HEK293T (cell line): Measurements from ENCODE around the gene RPL35.

Source experiments
- CTCF ChIA-PET: fragments of 350-600 bp; formaldehyde crosslinking; extraction: SDS; loops from one replicate; lab custom pipeline; 2021; ENCODE audit warnings: antibody characterized with exemption, inconsistent platforms; lab: Yijun Ruan, JAX
- POLR2A ChIA-PET: fragments of 350-600 bp; formaldehyde crosslinking; extraction: SDS; loops from one replicate; lab custom pipeline; 2020; ENCODE audit warnings: antibody characterized with exemption, inconsistent platforms; lab: Yijun Ruan, JAX
- DNase-seq: peaks from one replicate; pipeline ENCODE4 v3.0.0; 2012; ENCODE audit warnings: mixed read lengths; ENCODE audit errors: extremely low spot score
- ARNT ChIP-seq: fragments of 450-650 bp; IDR thresholded peaks from 2 replicates; pipeline ENCODE4 v1.6.1; 2017; ENCODE audit warnings: mild to moderate bottlenecking
- BHLHE40 ChIP-seq: fragments of 450-650 bp; IDR thresholded peaks from 2 replicates; pipeline ENCODE4 v1.6.1; 2016; ENCODE audit warnings: mild to moderate bottlenecking, moderate library complexity, borderline replicate concordance
- CTBP1 ChIP-seq: fragments of 450-650 bp; IDR thresholded peaks from 2 replicates; pipeline ENCODE4 v1.6.1; 2016; ENCODE audit warnings: borderline replicate concordance
- ELF4 ChIP-seq: fragments of 450-650 bp; IDR thresholded peaks from 2 replicates; pipeline ENCODE4 v1.6.1; 2017; ENCODE audit warnings: antibody characterized with exemption
- FOXA1 ChIP-seq: fragments of 450-650 bp; IDR thresholded peaks from 2 replicates; pipeline ENCODE4 v1.6.1; 2016; ENCODE audit warnings: mild to moderate bottlenecking
- FOXK2 ChIP-seq: fragments of 450-650 bp; IDR thresholded peaks from 2 replicates; pipeline ENCODE4 v1.6.1; 2016; ENCODE audit warnings: mild to moderate bottlenecking
- FOXM1 ChIP-seq: fragments of 450-650 bp; IDR thresholded peaks from 2 replicates; pipeline ENCODE4 v1.6.1; 2017; ENCODE audit warnings: mild to moderate bottlenecking, borderline replicate concordance
- HDGF ChIP-seq: fragments of 450-650 bp; IDR thresholded peaks from 2 replicates; pipeline ENCODE4 v1.6.1; 2017; ENCODE audit warnings: antibody characterized with exemption, borderline replicate concordance
- L3MBTL2 ChIP-seq: fragments of 450-650 bp; conservative IDR thresholded peaks from 2 replicates; pipeline ENCODE4 v1.6.1; 2016; ENCODE audit warnings: mild to moderate bottlenecking
- LEF1 ChIP-seq: fragments of 450-650 bp; IDR thresholded peaks from 2 replicates; pipeline ENCODE4 v1.6.1; 2017; ENCODE audit warnings: mild to moderate bottlenecking, borderline replicate concordance
- NFRKB ChIP-seq: fragments of 450-650 bp; IDR thresholded peaks from 2 replicates; pipeline ENCODE4 v1.6.1; 2016; ENCODE audit warnings: mild to moderate bottlenecking, moderate library complexity
- PKNOX1 ChIP-seq: fragments of 450-650 bp; IDR thresholded peaks from 2 replicates; pipeline ENCODE4 v1.6.1; 2016
- SP1 ChIP-seq: fragments of 450-650 bp; IDR thresholded peaks from 2 replicates; pipeline ENCODE4 v1.6.1; 2017
- SUZ12 ChIP-seq: fragments of 450-650 bp; IDR thresholded peaks from 2 replicates; pipeline ENCODE4 v1.6.1; 2016; ENCODE audit warnings: mild to moderate bottlenecking
- TARDBP ChIP-seq: fragments of 450-650 bp; IDR thresholded peaks from 2 replicates; pipeline ENCODE4 v1.6.1; 2016
- ZNF384 ChIP-seq: fragments of 450-650 bp; IDR thresholded peaks from 2 replicates; pipeline ENCODE4 v1.6.1; 2016

Gene RPL35

GRCh38 chr9:124894035-124894740 lies 32.4 kb upstream of the RPL35 start:
- TF ChIP-seq HDGF (no peak), FOXM1 (no peak), FOXK2 (no peak), ELF4 (no peak)
- ChIA-PET CTCF (interaction anchor here (1.2 kb wide), 1 partner anchor 115 kb away, joined by 3 read pairs; no protein-coding TSS in a partner anchor), POLR2A (no interaction called here)
- DNase-seq: no peak

- ChIA-PET POLR2A (no interaction called here), CTCF (no interaction called here)
- TF ChIP-seq ELF4 (no peak), SP1 (no peak), PKNOX1 (no peak), FOXK2 (no peak), CTBP1 (no peak), NFRKB (no peak), BHLHE40 (no peak), TARDBP (no peak), ARNT (no peak), LEF1 (no peak), FOXA1 (no peak), ZNF384 (no peak), L3MBTL2 (no peak), SUZ12 (no peak), FOXM1 (no peak), HDGF (no peak)
- DNase-seq: no peak
Measured at GRCh38 chr9:124890179-124890578, 28.4 kb upstream of the RPL35 start.

GRCh38 chr9:124889006-124889405 lies 27.2 kb upstream of the RPL35 start:
- CTCF ChIA-PET: interaction anchor here (0.5 kb wide), 1 partner anchor 345 kb away, joined by 3 read pairs; no protein-coding TSS in a partner anchor
- no peak for DNase-seq
- POLR2A ChIA-PET: no interaction called here
- no peak for TF ChIP-seq FOXM1
- TF ChIP-seq ZNF384: no peak
- TF ChIP-seq CTBP1: no peak
- TF ChIP-seq ARNT: no peak
- no peak for TF ChIP-seq TARDBP
- no peak for TF ChIP-seq BHLHE40
- TF ChIP-seq NFRKB: no peak
- no peak for TF ChIP-seq FOXA1
- TF ChIP-seq LEF1: no peak
- no peak for TF ChIP-seq PKNOX1
- TF ChIP-seq HDGF: no peak
- no peak for TF ChIP-seq FOXK2

- POLR2A ChIA-PET: no interaction called here
- no peak for DNase-seq
- CTCF ChIA-PET: interaction anchor here (0.7 kb wide), 2 partner anchors 35 to 238 kb away, joined by 3 to 4 read pairs; no protein-coding TSS in a partner anchor
- no peak for TF ChIP-seq FOXK2
- TF ChIP-seq TARDBP: no peak
- TF ChIP-seq PKNOX1: no peak
- no peak for TF ChIP-seq HDGF
- TF ChIP-seq BHLHE40: no peak
Measured at GRCh38 chr9:124887832-124888231, 26.1 kb upstream of the RPL35 start.

- CTCF ChIA-PET: no interaction called here
Measured at GRCh38 chr9:124886866-124887492, 25.2 kb upstream of the RPL35 start.

GRCh38 chr9:124886461-124886860 lies 24.7 kb upstream of the RPL35 start:
- TF ChIP-seq SUZ12 (no peak), HDGF (no peak), FOXA1 (no peak), PKNOX1 (no peak), ELF4 (no peak)
- CTCF ChIA-PET: no interaction called here
- POLR2A ChIA-PET: no interaction called here
- no peak for DNase-seq

More at GRCh38 chr9:124886866-124887492, 25.2 kb upstream of the RPL35 start:
- DNase-seq: no peak
- POLR2A ChIA-PET: no interaction called here
- no peak for TF ChIP-seq L3MBTL2
- TF ChIP-seq CTBP1: no peak
- no peak for TF ChIP-seq NFRKB
- TF ChIP-seq FOXA1: no peak
- TF ChIP-seq SP1: no peak
- no peak for TF ChIP-seq HDGF
- no peak for TF ChIP-seq FOXK2
- TF ChIP-seq TARDBP: no peak
- TF ChIP-seq ARNT: no peak
- no peak for TF ChIP-seq ELF4
- no peak for TF ChIP-seq BHLHE40
